NCI-H2171 (cell line): Measurements from ENCODE around the gene GALNS.
A peak's percentile ranks its signal among the peaks of the same experiment; 100 is the strongest.

Experiments used
- DNase-seq: peaks from one replicate; lab custom pipeline; 2025; lab: John Stamatoyannopoulos, UW

The GALNS gene

GRCh38 chr16:88816736-88817535 is 39.8 kb downstream of the GALNS start:
- DNase-seq = no peak

- peak; percentile 56 for DNase-seq
These were observed 40.7 kb downstream of the GALNS start for GRCh38 chr16:88815901-88816589.

- no peak for DNase-seq
These were observed 41.5 kb downstream of the GALNS start for GRCh38 chr16:88815227-88815626.

GRCh38 chr16:88814144-88814502 is 42.6 kb downstream of the GALNS start:
- DNase-seq = no peak

GRCh38 chr16:88813269-88814143 is 43.2 kb downstream of the GALNS start:
- DNase-seq = no peak

- no peak for DNase-seq
These were observed 44.1 kb downstream of the GALNS start for GRCh38 chr16:88812513-88813268.

- DNase-seq = peak; percentile 74
These were observed 44.8 kb downstream of the GALNS start, which contains the start of gene APRT for GRCh38 chr16:88811769-88812512. TSS of gene APRT (minus strand) at chr16:88811928. CDS start at chr16:88811899, 29 bp downstream.

- peak; percentile 68 for DNase-seq
These were observed 45.6 kb downstream of the GALNS start for GRCh38 chr16:88810912-88811768.

- no peak for DNase-seq
These were observed 46.4 kb downstream of the GALNS start for GRCh38 chr16:88810166-88810911.

- DNase-seq = no peak
These were observed 47.0 kb downstream of the GALNS start for GRCh38 chr16:88809676-88810165.

GRCh38 chr16:88809068-88809675 is 47.6 kb downstream of the GALNS start:
- no peak for DNase-seq

- no peak for DNase-seq
These were observed 48.9 kb downstream of the GALNS start for GRCh38 chr16:88807626-88808453.

- no peak for DNase-seq
These were observed 49.6 kb downstream of the GALNS start for GRCh38 chr16:88807142-88807625.

- DNase-seq = no peak
These were observed 50.1 kb downstream of the GALNS start for GRCh38 chr16:88806491-88807111.

- no peak for DNase-seq
These were observed 50.8 kb downstream of the GALNS start for GRCh38 chr16:88805887-88806393.

- DNase-seq = no peak
These were observed 51.4 kb downstream of the GALNS start for GRCh38 chr16:88805340-88805715.
